Measurements from ENCODE around the gene SMYD3. TPM values are rescaled to one million over a fixed set of nuclear protein-coding genes. Genes with fewer than 3 reads are reported as not detected.
A peak's percentile ranks its signal among the peaks of the same experiment; 100 is the strongest.

Gene SMYD3
- total and polyA plus RNA-seq, 2 of the 4 experiments (the other 2 are of a cell fraction): 26.5 to 37.6 TPM

- TF ChIP-seq USF2 (IDR thresholded peaks at IDR 0.05; ENCODE audit: low read depth, low read length): no peak
Measured at GRCh38 chr1:246151796-246152434, 355.2 kb downstream of the SMYD3 start (continued).

GRCh38 chr1:246149543-246149942, 357.5 kb downstream of the SMYD3 start:
- Histone ChIP-seq H2BK15ac (ENCODE audit: low read depth, low read length) (no peak overlapping the region), H4K8ac (ENCODE audit: low read depth in 2 of 2, low read length in 2 of 2) (no peak overlapping the region), H4K91ac (ENCODE audit: insufficient read depth, low read depth, low read length) (no peak overlapping the region), H2AK9ac (replicated peaks; ENCODE audit: low read depth, low read length, poor library complexity) (no peak overlapping the region), H3K18ac (ENCODE audit: low read depth, low read length) (no peak overlapping the region), H3K4ac (ENCODE audit: low read depth, low read length) (no peak overlapping the region), H2BK20ac (ENCODE audit: low read depth, low read length) (no peak overlapping the region), H3K27me3 (ENCODE audit: control insufficient read depth, insufficient read depth, low read length) (no peaks in the 10 kb centered on the region), H2BK5ac (ENCODE audit: low read depth, low read length, poor library complexity, severe bottlenecking) (no peak overlapping the region), H3K4me1 (ENCODE audit: control insufficient read depth, insufficient read depth, low read length) (no peaks in the 10 kb centered on the region), H3K36me3 (ENCODE audit: control insufficient read depth, insufficient read depth, low read length) (no peaks in the 10 kb centered on the region; the same call in 1 of the 2 replicates), H3K79me1 (ENCODE audit: low read depth in 1 of 2, low read length in 2 of 2) (0 out of 4 replicates have a peak, but pooled peaks cover 0 to 4% of the 10 kb centered on the region in 2 experiments), H3K9me3 (ENCODE audit: control insufficient read depth, insufficient read depth, low read length) (no peaks in the 10 kb centered on the region), H3K9ac (ENCODE audit: low read depth, low read length) (no peak overlapping the region), H3K4me2 (ENCODE audit: low read depth, low read length) (no peak overlapping the region), H4K20me1 (ENCODE audit: insufficient read depth, low read length) (no peaks in the 10 kb centered on the region), H3K27ac (ENCODE audit: insufficient read depth, low read length) (no peak overlapping the region), H3K14ac (replicated peaks; ENCODE audit: low read depth, low read length) (no peak overlapping the region), H3K9me1 (ENCODE audit: insufficient read depth, low read length) (peaks cover 4% of the 10 kb centered on the region), H2AFZ (replicated peaks; ENCODE audit: low read length, poor library complexity) (no peak overlapping the region), H4K5ac (ENCODE audit: low read depth, low read length) (no peak overlapping the region), H3K23ac (ENCODE audit: low read depth, low read length) (no peak overlapping the region), H3K4me3 (ENCODE audit: insufficient read depth, low read depth, low read length) (no peak overlapping the region), H2BK120ac (ENCODE audit: low read depth, low read length) (no peak overlapping the region), H2AK5ac (ENCODE audit: low read depth, low read length) (no peak overlapping the region), H3K56ac (ENCODE audit: extremely low read depth, insufficient read depth, low read length) (no peak overlapping the region)
- dilution Hi-C loops (cut with HindIII; ENCODE audit: low sequenced_read_pairs, unreplicated experiment): no loop called here
- TF ChIP-seq MAFK (IDR thresholded peaks at IDR 0.05; ENCODE audit: low read depth, low read length) (peak; percentile 74), USF2 (IDR thresholded peaks at IDR 0.05; ENCODE audit: low read depth, low read length) (no peak)
- CTCF ChIA-PET: no interaction called here
- intact Hi-C loops (cut with micrococcal nuclease): no loop called here
- DNase-seq (no peak), ATAC-seq (ENCODE audit: low read depth) (no peak)
- POLR2A ChIA-PET (ENCODE audit: unreplicated experiment): no interaction called here
- no CpG with 5 or more reads among the region's 2 CpGs for WGBS, 2 experiments (ENCODE audit: extremely low coverage in 2 of 2, insufficient read length in 1 of 2)
- in situ Hi-C loops (cut with MboI; ENCODE audit: low sequenced_read_pairs): no loop called here
- no TSS peak for BruUV-seq (replicated peaks)
